ENCODE data around the gene DUSP10. TPM values are rescaled to one million over a fixed set of nuclear protein-coding genes. Genes with fewer than 3 reads are reported as not detected.

Gene DUSP10
- total RNA-seq, 2 experiments from 2014 or later: 2.6 to 4.4 TPM

GRCh38 chr1:221727146-221728036 is 14.5 kb downstream of the DUSP10 start:
- no peak overlapping the region for H2AFZ ChIP-seq (ENCODE audit: low read length)
- no peak overlapping the region for H3K4me2 ChIP-seq (ENCODE audit: low read length)
- no peaks in the 10 kb centered on the region for H3K36me3 ChIP-seq (ENCODE audit: insufficient read depth, low read length)
- no peaks in the 10 kb centered on the region for H3K4me1 ChIP-seq (ENCODE audit: insufficient read depth, low read length, poor library complexity, severe bottlenecking)
- H3K4me3 ChIP-seq (ENCODE audit: low read depth, low read length, poor library complexity, severe bottlenecking): no peak overlapping the region
- intact Hi-C loops (cut with micrococcal nuclease; ENCODE audit: unreplicated experiment): no loop called here
- no peaks in the 10 kb centered on the region for H3K9me3 ChIP-seq (ENCODE audit: low read length)
- no peak overlapping the region for H3K27ac ChIP-seq (ENCODE audit: low read depth, low read length, poor library complexity, severe bottlenecking)
- ChIA-PET POLR2A (interaction anchor here (0.5 to 1.2 kb wide), 4 partner anchors 13 to 222 kb away, joined by 3 read pairs; partner anchors contain the start of gene DUSP10), CTCF (ENCODE audit: unreplicated experiment) (no interaction called here)
- no peaks in the 10 kb centered on the region for H4K20me1 ChIP-seq (ENCODE audit: insufficient read depth, low read length)
- TF ChIP-seq EZH2phosphoT487 (IDR thresholded peaks at IDR 0.05; ENCODE audit: borderline replicate concordance, low read depth, low read length): no peak
- TF ChIP-seq, protein P1, sequence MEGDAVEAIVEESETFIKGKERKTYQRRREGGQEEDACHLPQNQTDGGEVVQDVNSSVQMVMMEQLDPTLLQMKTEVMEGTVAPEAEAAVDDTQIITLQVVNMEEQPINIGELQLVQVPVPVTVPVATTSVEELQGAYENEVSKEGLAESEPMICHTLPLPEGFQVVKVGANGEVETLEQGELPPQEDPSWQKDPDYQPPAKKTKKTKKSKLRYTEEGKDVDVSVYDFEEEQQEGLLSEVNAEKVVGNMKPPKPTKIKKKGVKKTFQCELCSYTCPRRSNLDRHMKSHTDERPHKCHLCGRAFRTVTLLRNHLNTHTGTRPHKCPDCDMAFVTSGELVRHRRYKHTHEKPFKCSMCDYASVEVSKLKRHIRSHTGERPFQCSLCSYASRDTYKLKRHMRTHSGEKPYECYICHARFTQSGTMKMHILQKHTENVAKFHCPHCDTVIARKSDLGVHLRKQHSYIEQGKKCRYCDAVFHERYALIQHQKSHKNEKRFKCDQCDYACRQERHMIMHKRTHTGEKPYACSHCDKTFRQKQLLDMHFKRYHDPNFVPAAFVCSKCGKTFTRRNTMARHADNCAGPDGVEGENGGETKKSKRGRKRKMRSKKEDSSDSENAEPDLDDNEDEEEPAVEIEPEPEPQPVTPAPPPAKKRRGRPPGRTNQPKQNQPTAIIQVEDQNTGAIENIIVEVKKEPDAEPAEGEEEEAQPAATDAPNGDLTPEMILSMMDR (conservative IDR thresholded peaks at IDR 0.05; ENCODE audit: low read length): no peak
- DNase-seq (ENCODE audit: low spot score): no peak
- H3K9me2 ChIP-seq (ENCODE audit: insufficient read depth, low read length): no peaks in the 10 kb centered on the region
- no peaks in the 10 kb centered on the region for H3K79me2 ChIP-seq (ENCODE audit: insufficient read depth, low read depth, low read length)
- BruUV-seq (replicated peaks): no TSS peak

GRCh38 chr1:221725735-221726672 is 15.9 kb downstream of the DUSP10 start:
- TF ChIP-seq EZH2phosphoT487 (IDR thresholded peaks at IDR 0.05; ENCODE audit: borderline replicate concordance, low read depth, low read length): no peak
- TF ChIP-seq, protein P1 (conservative IDR thresholded peaks at IDR 0.05; ENCODE audit: low read length): no peak
- Histone ChIP-seq H2AFZ (ENCODE audit: low read length) (no peak overlapping the region), H3K9me2 (ENCODE audit: insufficient read depth, low read length) (no peaks in the 10 kb centered on the region), H4K20me1 (ENCODE audit: insufficient read depth, low read length) (no peaks in the 10 kb centered on the region), H3K36me3 (ENCODE audit: insufficient read depth, low read length) (no peaks in the 10 kb centered on the region), H3K4me1 (ENCODE audit: insufficient read depth, low read length, poor library complexity, severe bottlenecking) (no peaks in the 10 kb centered on the region), H3K27ac (ENCODE audit: low read depth, low read length, poor library complexity, severe bottlenecking) (no peak overlapping the region), H3K9me3 (ENCODE audit: low read length) (no peaks in the 10 kb centered on the region), H3K79me2 (ENCODE audit: insufficient read depth, low read depth, low read length) (no peaks in the 10 kb centered on the region), H3K4me3 (ENCODE audit: low read depth, low read length, poor library complexity, severe bottlenecking) (no peak overlapping the region), H3K4me2 (ENCODE audit: low read length) (no peak overlapping the region)
- no TSS peak for BruUV-seq (replicated peaks)
- POLR2A ChIA-PET: interaction anchor here (0.6 to 1.5 kb wide), 3 partner anchors 12 to 37 kb away, joined by 3 read pairs; partner anchors contain the start of gene DUSP10
- DNase-seq (ENCODE audit: low spot score): no peak
- CTCF ChIA-PET (ENCODE audit: unreplicated experiment): no interaction called here
- intact Hi-C loops (cut with micrococcal nuclease; ENCODE audit: unreplicated experiment): no loop called here

Measured in OCI-LY7 (cell line).